GM21576 (cell line): ENCODE results near the gene TMEM217.

Source experiments
- ATAC-seq: cut with Tn5 transposase; IDR thresholded peaks from one replicate; pipeline ENCODE4 v1.9.1; 2021; ENCODE audit warnings: mild to moderate bottlenecking, moderate library complexity; ENCODE audit not compliant: unreplicated experiment

TMEM217 gene

GRCh38 chr6:37244430-37245310 lies 13.3 kb downstream of the TMEM217 start:
- ATAC-seq, result no peak

GRCh38 chr6:37243816-37244370 lies 14.1 kb downstream of the TMEM217 start:
- no peak for ATAC-seq

GRCh38 chr6:37243131-37243815 lies 14.7 kb downstream of the TMEM217 start:
- ATAC-seq, result no peak

GRCh38 chr6:37242429-37243052 lies 15.4 kb downstream of the TMEM217 start:
- no peak for ATAC-seq

GRCh38 chr6:37241775-37242428 lies 16.0 kb downstream of the TMEM217 start:
- ATAC-seq, result no peak

GRCh38 chr6:37241131-37241530 lies 16.8 kb downstream of the TMEM217 start:
- no peak for ATAC-seq

GRCh38 chr6:37239950-37240713 lies 17.8 kb downstream of the TMEM217 start:
- peak; percentile 52 for ATAC-seq

GRCh38 chr6:37239526-37239925 lies 18.4 kb downstream of the TMEM217 start:
- ATAC-seq, result no peak

GRCh38 chr6:37238381-37238780 lies 19.6 kb downstream of the TMEM217 start:
- ATAC-seq, result no peak

- no peak for ATAC-seq
Observed at GRCh38 chr6:37237789-37238188, 20.2 kb downstream of the TMEM217 start.

- ATAC-seq, result no peak
Observed at GRCh38 chr6:37236921-37237320, 21.0 kb downstream of the TMEM217 start.

- no peak for ATAC-seq
Observed at GRCh38 chr6:37233541-37233940, 24.4 kb downstream of the TMEM217 start.

- ATAC-seq, result no peak
Observed at GRCh38 chr6:37232430-37233017, 25.4 kb downstream of the TMEM217 start.

GRCh38 chr6:37230104-37230503 lies 27.8 kb downstream of the TMEM217 start:
- no peak for ATAC-seq

- no peak for ATAC-seq
Observed at GRCh38 chr6:37225350-37226169, 32.4 kb downstream of the TMEM217 start.

- no peak for ATAC-seq
Observed at GRCh38 chr6:37222992-37223391, 35.0 kb downstream of the TMEM217 start.

GRCh38 chr6:37222125-37222967 lies 35.6 kb downstream of the TMEM217 start:
- ATAC-seq, result peak; percentile 81

- no peak for ATAC-seq
Observed at GRCh38 chr6:37221585-37222124, 36.3 kb downstream of the TMEM217 start.
